ENCODE measurements around the gene FKBP6.
A peak's percentile ranks its signal among the peaks of the same experiment; 100 is the strongest.
"Not testable (repeated sequence)": the region's sequence is repeated elsewhere in the genome, so short reads cannot be mapped to it uniquely, and the experiment has no call there.

FKBP6 gene

DNA sequence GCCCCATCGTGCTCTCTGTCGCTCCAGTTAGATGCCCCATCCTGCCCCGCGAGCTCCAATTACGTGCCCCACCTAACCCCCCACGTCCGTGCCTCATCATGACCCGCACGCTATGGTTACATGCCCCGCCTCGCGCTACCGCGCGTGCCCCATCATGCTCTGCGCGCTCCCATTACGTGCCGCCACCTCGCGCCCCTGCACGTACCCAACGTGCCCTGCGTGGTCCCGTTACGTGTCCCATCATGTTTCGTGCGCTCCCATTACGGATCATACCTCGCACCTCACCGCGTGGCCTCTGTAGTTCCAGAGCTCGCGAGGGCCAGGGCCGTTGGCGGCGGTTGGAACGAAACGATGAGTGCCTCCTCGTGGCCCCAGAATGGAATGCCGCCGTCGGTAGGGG, at the start of gene FKBP6, which contains the start of gene TRIM50:
Gene FKBP6, plus strand, starts transcription at position 240 of the 400 bp plus-strand sequence. CDS start 268 bp downstream, outside the sequence.
Gene TRIM50, minus strand, starts transcription at position 161 of the 400 bp plus-strand sequence. CDS start 3,295 bp downstream, outside the sequence.
- DNase-seq (ENCODE audit: low spot score) = not testable (repeated sequence)

GRCh38 chr7:73297235-73297634, 30.7 kb upstream of the FKBP6 start:
- not testable (repeated sequence) for DNase-seq (ENCODE audit: low spot score)

GRCh38 chr7:73297706-73298105, 30.3 kb upstream of the FKBP6 start:
- DNase-seq (ENCODE audit: low spot score) = not testable (repeated sequence)

DNA sequence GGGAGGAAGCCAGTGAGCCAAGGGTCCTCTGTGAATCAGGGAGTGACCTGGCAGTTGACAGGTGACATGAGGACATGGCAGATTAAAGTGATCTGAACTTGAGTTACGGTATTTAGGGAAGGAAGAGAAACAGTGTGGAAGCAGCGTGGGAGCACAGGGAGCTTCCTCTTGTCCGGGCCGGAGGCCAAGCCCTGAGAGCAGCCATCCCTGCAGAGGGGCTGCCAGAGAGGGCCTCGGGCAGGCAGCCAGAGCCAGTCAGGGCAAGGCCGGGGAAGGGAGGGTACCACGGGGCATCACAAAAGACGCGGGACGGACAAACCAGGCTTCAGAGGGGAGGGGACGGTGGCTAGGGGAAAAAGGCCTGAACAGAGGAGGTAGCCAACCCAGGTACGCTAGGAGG, 28.1 kb upstream of the FKBP6 start:
- DNase-seq (ENCODE audit: low spot score) = not testable (repeated sequence)

DNA sequence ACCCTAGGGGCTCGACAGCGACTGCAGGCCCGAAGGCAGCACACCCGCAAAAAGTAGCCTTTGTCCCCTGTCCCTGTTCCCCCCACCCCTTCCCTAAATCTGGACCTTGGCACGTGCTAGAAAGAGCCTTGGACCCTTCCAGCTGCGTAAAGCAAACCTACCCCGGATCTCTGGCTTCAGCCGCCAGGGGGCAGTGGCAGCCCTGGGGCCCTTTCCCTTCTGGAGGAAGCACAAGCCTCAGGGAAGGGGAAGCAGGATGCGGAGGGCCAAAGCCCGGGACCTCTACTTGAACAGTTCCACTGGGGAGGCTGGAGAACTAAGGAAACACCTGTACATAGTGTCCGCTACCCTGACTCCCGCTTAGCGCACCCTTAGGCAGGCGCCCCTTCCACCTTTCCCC, 26.9 kb upstream of the FKBP6 start:
- not testable (repeated sequence) for DNase-seq (ENCODE audit: low spot score)

DNA sequence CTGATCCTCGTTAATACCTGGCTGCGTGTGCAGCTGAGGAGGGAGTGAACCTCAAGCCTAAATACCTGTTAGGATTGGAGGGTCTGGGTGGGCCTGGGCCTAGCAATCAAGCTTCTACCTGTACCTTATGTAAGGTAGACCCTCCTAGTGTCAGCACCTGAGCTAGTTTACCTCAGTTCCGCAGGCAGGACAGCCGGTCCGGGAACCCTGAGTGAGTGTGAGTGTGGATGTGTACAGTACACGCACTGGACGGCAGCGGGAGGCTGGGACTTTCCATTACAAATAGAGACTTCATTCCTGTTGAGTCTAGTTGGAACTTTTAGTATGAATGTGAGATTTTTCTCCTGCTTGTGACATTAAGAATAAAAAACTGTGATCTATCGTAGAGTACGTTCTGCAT, 25.1 kb upstream of the FKBP6 start:
- not testable (repeated sequence) for DNase-seq (ENCODE audit: low spot score)

GRCh38 chr7:73303546-73303945, 24.4 kb upstream of the FKBP6 start:
- no peak for DNase-seq (ENCODE audit: low spot score)

DNA sequence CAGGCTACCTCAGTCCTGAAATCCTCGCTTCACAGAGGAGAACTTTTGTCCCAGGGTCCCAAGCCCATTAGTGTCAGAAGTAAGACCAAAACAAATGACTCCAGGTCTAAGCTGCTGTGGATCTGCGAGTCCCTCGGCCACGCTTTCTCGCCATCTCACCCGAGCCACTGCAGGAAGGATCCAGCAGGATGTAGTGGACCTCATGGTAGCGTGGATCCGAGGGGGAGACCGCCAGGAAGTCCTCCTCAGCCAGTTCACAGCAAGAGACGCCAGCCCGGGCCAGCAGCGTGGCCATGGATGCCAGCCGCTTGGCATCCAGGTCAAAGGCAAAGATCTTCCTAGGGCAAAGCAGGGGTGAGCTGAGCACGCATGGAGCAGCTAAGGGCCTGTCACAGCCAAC, 23.9 kb upstream of the FKBP6 start:
- DNase-seq (ENCODE audit: low spot score) = no peak

DNA sequence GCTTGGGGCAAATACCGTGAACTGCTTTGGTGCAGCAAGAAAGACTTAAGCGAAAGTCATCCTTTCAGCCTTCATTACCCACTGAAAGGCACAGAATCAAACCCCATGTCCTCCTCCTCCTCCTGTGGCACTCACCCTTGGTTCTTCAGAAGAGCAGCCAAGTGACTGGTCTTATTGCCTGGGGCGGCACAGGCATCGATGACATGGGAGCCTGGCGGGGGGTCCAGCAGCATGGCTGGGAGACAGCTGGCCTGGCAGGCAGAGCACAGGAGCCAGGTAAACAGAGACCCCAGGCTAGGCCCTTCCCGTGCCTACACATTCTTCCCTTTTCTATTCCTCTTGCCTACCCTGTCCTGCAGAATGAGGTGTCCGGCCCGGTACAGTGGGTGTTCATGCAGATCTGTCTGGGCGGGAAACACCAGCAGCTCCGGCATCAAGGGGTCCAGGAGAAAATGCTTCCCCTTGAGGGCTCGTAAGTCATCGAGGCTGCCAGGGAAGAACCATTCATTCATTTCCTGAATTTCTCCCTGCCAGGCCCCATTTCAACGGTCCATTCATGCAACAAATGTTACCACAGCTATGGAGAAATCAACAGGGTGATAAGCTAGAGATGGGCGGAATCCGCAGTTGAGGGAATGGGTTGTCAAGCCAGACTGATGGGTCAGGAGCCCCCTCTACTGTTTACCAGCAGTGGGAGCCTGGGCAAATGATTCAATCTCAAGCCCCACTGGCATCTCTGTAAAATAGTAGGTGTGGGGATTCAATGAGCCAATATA, 23.2 kb upstream of the FKBP6 start:
- not testable (repeated sequence) for DNase-seq (ENCODE audit: low spot score)

GRCh38 chr7:73307436-73307835, 20.5 kb upstream of the FKBP6 start:
- DNase-seq (ENCODE audit: low spot score) = no peak

DNA sequence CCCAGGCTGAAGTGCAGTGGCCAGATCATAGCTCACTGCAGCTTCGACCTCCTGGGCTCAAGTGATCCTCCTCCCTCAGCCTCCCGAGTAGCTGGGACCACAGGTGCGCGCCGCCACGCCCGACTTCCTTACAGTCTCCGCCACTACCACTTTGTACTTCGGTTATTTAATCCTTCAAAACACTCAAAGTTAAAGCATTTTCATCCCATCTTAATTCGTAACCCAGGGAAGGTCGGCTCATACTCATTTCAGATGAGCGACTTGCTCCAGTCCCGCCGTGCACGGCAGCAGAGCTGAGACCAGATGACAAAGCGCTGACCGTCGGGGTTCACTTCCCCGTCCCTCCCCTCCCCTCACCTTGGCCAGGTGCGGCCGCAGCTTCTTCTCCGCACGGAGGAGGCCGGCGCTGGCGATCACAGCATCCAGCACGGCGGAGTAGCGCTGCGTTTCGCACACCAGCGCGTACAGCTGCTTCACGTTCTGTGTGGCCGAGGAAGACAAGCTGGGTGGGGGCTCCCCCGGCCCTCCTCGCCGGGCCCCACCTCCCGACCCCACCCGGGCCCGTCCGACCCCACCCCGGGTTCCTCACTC, 19.8 kb upstream of the FKBP6 start:
- DNase-seq (ENCODE audit: low spot score) = no peak

DNA sequence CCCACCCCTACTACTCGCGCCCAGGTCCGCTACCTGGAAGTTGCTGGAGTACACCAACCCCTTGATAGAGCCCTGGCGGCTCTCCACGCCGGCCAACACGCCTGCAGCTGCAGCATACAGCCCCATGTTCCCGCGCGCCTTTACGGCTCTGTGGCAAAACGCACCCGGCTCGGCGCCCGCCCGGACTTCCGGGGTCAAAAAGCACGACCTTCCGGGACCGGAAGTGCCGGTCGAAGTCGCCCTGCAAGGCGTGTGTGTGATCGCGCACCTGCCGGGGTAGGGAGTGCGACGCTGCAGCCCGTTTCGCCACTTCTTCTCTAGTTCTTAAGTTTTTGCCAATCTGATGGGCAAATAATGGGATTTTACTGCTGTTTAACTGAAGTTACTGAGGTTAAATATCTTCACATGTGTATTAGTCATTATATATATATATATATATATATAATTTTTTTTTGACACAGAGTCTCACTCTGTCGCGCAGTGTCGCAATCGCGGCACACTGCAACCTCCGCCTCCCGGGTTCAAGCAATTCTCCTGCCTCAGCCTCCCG, 19.2 kb upstream of the FKBP6 start, which contains the start of gene NSUN5:
Gene NSUN5, minus strand, starts transcription at position 162 of the 550 bp plus-strand sequence. Its CDS starts 36 bp downstream, at position 126.
- DNase-seq (ENCODE audit: low spot score) = peak; percentile 91

DNA sequence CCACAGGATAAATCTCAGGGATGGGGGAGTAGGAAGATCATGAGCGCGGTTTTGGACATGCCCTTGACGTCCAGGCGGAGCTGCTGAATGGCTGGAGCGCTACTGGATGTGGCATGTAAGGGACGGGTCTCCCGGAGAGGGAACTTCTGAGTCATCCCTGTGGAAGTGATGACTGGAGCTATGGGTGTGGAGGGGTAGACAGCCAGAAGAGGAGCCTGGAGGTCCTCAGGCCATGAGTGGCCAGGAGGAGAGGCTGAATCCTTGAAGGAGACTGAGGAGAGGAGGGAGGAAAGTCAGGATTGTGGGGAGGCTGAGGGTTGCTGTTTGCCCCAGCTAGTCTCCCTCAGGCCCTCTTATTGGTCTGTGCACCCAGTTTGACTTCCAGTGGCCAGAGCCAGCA, 16.5 kb upstream of the FKBP6 start:
- DNase-seq (ENCODE audit: low spot score) = not testable (repeated sequence)

GRCh38 chr7:73312831-73313520, 15.0 kb upstream of the FKBP6 start:
- no peak for DNase-seq (ENCODE audit: low spot score)

GRCh38 chr7:73313521-73313906, 14.4 kb upstream of the FKBP6 start:
- DNase-seq (ENCODE audit: low spot score) = no peak

DNA sequence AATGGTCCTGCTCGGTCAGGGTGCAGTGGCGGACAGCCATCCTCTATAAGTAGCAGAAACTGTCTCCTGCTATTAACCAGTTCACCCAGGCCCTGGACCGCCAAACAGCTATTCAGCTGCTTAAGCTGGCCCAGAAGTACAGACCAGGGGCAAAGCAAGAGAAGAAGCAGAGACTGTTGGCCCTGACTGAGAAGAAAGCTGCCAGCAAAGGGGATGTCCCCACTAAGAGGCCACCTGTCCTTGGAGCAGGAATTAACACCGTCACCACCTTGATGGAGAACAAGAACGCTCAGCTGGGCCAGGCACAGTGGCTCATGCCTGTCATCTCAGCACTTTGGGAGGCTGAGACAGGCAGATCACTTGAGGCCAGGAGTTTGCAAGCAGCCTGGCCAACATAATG, 13.7 kb upstream of the FKBP6 start:
- DNase-seq (ENCODE audit: low spot score) = no peak

DNA sequence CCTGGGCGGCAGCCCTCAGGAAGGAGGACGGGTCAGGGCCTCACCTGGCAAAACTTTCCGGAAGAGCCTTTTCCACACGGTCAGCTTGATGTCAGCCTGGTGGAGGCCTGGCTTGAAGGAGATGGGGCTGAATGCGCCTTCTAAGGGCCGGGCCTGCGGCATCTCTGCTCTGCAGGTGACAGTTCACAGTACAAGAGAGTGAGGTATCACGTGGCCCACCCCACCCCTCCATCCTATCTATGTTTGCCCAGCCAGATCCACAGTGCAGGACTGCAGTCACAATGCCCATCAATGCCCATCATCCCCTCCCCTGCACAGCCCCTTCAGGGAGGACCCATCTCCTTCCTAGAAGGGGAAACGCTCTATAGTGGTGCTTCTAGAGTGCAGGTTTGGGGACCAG, 11.4 kb upstream of the FKBP6 start:
- no peak for DNase-seq (ENCODE audit: low spot score)

- DNase-seq (ENCODE audit: low spot score) = not testable (repeated sequence)
These were observed 9.2 kb upstream of the FKBP6 start for GRCh38 chr7:73318656-73319204.

DNA sequence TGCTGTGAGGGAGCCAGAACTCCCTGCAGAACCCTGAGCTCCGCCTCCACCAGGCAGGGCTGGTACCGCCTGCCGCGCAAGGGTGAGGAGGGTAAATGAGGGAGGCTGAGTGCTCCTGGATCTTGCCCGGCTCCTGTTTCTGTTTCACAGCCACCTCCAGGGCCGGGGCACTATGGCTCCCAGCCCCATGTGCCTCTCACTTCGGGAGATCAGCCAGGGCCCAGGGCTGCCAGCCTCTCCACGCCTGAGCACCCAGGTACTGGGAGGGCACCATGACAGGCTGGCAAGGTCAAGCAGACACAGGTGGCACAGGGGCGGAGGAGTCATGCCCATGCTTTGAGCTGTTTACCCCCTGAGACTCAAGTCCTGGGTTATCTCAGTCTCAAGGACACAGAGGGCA, 8.4 kb upstream of the FKBP6 start:
- not testable (repeated sequence) for DNase-seq (ENCODE audit: low spot score)

DNA sequence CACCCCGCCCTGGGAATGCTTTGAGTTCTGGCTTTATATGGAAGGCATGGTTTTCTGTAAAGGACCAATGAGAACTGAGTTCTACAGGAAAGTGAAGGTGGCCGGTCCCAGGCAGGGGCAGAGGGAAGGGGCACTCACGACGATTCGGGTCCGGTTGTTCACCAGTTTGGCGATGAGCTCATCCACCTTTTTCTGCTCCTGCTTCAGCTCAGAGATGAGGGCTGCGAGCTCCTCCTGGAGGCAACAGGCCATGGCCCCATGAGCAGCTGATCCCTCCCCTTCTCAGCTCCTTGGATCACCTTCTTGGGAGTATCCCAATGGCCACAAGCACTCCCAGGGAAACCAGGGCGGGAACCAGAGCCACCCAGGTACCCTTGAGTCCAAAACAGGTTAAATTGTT, 8.0 kb upstream of the FKBP6 start:
- DNase-seq (ENCODE audit: low spot score) = not testable (repeated sequence)

DNA sequence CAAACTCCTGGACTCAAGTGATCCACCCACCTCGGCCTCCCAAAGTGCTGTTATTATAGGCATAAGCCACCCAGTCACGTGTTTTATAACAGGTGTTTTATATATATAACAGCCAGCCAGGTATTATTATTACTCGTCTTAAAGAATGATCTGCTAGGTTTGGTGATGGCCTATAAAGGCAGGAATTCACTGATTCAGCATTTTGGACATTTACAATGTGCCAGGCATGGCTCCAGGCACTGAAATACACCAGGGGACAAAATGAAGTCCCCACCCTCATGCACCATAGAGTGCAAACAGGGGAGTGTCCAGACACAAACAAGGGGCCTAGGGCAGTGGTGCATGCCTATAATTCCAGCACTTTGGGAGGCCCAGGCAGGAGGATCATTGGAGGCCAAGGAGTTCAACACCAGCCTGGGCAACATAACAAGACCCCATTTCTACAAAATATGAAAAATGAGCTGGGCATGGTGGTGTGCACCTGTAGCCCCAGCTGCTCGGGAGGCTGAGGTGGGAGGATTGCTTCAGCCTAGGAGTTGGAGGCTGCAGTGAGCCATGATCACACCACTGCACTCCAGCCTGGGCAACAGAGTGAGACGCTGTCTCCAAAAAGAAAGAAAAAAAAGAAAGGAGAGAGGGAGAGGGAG, 4.4 kb upstream of the FKBP6 start:
- not testable (repeated sequence) for DNase-seq (ENCODE audit: low spot score)
